Activated CD4-positive, alpha-beta T cell treated with anti-CD3 and anti-CD28 coated beads, Interleukin-2, amount 50 U/mL, for 48 hours (primary cell): Measurements from ENCODE around the gene CTLA4.
A peak's percentile ranks its signal among the peaks of the same experiment; 100 is the strongest.

Source experiments
- DNase-seq, 2 experiments: peaks; one replicate each; pipeline ENCODE4 v3.0.0-alpha.2; 2020

CTLA4 gene

GRCh38 chr2:203867561-203868200 is at the start of gene CTLA4:
Gene CTLA4 (plus strand): TSS chr2:203867771. CDS start chr2:203867943, 172 bp downstream.
- no peak for DNase-seq

DNA sequence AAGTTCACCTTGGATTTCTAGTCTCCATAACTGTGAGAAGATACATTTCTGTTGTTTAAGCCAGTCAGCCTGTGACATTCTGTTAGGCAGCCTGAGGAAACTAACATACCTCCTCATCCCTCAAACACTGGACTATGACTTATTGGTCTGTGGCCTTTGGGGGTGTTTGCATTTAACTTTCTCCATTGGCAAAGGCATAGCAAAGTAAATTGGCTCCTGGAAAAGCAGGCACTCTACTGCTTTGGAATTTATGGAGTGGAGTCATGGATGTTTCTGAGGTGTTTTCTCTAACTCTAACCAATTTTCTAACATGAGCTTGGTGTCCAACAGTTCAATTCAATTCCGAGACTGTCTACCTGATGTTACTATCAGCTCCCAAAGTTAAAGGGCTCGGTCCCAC is 48.9 kb upstream of the CTLA4 start:
- DNase-seq = no peak

DNA sequence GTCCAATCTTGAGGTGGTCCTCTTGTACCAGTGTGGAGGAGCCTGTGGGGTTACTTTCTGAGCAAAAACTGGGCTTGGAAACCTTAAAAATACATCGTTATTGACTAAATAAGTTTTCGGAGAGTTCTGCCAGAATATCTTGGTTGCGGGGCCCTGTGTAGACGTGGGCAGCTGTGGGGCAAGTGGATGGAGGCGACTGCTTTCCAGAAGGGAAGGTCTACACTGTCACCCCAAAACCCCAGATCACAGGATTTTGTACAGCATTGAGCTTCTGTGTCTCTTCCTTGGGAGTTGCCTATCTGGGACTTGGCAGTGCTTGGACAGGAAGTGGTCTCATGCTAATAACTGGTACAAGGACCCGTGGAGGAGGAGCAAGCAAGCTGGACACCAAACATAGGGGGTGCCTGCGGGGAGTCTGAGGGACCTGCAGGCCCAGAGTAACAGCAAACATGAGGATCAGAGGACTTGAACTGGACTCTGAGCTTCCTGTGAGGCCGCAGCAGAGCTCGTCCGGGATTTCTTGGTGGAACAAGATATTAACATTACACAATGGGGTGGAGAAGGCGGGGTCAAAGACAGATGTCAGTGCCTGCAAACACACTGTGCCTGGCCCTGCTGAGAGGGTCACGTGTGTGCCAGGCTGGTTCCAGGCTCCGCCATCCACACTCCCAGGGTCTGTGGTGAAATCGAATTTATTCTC is 48.0 kb upstream of the CTLA4 start:
- DNase-seq = no peak

- no peak for DNase-seq
Observed at GRCh38 chr2:203820969-203821368, 46.6 kb upstream of the CTLA4 start.

DNA sequence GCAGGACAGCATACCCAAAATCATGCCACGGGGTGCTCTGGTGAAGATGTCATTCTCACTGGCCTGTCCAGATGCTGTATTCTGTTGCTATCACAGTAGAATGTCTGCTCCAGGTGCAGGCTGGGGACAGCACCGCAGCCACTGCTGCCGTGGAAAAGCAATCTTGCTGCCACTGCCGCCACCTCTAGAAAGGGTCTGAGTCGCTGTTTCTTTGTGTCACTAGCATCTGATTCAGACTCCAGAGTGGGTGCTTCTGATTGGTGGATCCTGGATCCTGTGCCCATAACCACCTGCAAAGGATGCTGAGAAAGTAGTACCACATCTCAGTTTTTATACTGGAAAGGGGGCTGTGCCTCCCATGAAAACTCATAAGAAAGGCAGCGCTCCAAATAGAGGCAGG is 45.3 kb upstream of the CTLA4 start:
- DNase-seq = no peak

GRCh38 chr2:203823173-203823572 is 44.4 kb upstream of the CTLA4 start:
- DNase-seq = no peak

DNA sequence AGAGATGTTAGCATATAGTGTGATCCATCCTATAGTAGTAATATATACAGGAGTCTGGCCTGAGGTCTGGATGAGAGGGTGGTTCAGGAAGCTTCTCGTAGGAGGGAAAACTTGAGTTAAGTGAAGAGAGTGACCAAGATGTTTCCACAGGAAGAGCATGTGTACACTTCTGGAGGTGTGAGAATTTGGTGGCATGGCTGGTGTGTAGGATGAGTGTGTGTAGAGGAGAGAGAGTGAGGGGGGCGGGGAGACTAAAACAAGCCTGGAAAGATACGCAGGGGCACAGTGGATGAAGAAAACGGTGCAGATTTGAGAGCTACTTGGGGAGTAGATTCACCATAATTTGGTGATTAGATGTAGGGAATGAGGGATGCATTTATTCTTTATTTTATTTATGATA is 43.5 kb upstream of the CTLA4 start:
- peak; percentile 54 to 61 for DNase-seq

DNA sequence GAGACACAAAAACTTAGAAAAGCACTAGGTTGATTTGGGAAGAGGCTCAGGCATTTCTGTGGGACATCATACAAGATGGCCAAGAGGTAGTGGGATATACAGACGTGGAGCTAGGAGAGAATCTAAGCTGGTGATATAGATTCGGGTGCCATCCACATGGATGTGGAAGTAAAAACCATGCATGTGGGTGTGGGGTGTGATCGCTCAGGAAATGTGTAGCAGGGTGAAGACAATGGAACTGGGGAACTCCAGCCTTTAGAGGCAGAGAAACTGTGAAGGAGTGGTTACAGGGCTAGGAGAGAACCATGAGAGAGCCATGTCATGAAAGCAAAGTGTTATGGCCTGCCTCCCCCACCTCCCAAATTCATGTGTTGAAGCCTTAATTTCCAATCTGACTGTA is 43.0 kb upstream of the CTLA4 start:
- peak in 1 of 2 experiments; percentile 30 for DNase-seq

- DNase-seq = no peak
Observed at GRCh38 chr2:203826704-203827103, 40.9 kb upstream of the CTLA4 start.

DNA sequence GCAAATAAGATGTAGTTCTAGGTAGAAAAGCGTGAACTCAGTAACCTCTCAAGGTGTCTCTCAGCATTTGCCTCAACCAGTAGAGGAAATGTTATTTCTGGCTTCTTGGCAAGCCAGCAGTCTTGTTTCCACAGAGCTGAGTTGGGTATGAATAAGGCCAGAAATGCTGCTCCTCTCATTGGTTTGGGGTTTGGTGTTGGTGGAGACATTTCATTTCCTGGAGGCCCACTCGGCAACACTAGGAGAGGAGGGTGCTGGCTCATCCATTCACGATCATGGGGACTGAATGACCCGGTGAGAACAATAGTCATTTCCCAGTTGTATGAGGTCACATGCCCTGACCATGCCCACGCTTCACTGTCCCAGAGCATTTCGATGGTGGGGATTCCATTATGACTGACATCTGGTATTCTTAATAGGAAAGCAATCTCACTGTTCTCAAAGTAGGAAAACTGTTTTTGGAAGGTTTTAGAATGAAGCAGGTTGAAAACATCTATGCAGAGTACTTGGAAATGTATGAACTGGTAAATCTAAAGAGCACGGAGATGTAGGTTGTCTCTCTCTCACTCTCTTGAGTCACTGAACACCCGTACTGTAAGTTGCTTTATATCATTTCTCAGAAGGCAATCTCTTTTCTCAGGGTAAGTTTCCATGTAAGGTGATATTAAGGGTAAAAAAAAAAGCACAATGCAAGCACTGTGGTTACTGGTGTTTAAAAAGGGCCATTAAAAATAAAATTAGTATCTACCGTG is 37.1 kb upstream of the CTLA4 start:
- DNase-seq = peak; percentile 70 to 81

- DNase-seq = no peak
Observed at GRCh38 chr2:203835420-203835819, 32.2 kb upstream of the CTLA4 start.

DNA sequence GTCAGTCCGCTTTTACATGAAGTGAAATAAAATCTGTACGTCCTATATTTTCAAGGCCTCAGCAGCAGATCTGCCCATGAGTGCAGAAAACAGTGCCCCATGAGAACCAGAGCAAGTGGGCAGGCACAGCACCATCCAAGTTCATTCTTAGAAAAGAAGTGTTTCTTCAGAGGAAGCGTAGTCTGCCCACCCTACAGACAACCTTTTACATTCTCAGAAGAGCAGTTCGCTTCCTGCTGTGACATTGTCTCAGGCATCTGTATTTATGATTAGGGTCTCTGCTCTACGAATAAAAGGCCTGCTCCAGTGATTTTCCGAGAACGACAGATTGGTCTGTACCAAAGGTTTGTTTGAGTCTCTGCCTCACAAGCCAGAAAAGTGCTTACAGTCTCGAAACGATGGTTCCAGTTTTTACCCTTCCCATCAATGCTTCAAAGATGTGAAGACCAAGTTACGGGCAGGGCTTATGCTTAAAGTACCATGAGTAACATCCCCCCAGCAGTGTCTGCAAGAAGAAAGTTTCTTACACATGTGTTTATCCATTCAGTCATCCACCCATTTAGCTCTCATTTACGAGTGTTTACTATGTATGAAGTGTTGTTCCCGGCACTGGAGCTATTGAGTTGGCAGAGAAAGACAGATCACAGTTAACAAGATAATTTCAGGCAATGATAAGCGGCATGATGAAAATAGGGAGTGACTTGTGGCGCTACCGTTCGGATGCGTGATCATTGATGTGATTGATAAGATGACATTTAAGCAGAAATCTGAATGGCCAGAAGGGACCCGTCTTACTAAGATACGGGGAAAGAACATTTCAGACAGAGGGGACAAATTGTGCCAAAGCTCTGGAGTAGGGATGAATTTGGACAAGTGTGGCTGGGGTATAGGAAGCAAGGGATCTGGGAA is 31.4 kb upstream of the CTLA4 start:
- DNase-seq = no peak

DNA sequence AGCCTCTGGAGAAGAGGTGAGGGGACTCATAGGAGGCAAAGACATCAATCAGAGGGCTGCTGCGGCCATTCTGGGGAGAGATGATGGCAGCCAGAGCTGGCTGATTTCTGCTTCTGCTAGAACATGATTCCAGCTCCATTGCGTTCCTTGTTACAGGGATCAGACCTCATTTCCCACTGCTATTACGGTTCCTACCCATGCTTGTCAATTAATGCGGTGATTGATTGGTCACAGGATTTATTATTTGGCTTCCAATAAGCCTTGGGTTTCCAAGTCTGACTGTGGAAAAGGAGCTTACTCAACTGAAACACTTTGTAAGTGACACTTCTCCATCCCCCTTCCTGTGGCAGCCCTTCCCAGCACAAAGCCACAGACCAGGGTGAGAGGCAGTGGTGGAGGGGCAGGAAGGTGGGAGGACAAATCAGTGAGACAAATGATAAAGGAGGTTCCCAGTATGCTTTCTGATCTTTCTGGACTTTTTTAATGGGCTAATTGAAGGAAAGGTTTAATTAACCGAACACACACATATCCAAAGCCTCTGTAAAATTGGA is 26.8 kb upstream of the CTLA4 start:
- peak in 1 of 2 experiments; percentile 34 for DNase-seq

DNA sequence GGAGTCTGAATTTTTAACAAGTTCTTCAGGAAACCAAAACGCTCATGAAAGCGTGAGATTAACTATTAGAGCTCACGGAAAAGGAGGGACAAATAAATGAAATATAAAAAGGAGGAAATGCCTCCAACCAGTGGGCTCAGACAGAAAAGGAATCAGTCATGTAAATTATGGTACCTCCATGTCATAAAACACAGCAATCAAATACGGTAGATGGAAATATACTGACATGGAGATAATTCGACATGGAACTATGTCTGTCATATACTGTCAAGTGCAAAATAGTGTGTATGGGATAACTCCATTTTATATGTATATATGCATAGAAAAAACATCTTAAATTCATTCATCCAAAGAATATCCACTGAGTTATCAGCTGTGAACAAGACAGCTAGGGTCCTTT is 25.9 kb upstream of the CTLA4 start:
- no peak for DNase-seq

DNA sequence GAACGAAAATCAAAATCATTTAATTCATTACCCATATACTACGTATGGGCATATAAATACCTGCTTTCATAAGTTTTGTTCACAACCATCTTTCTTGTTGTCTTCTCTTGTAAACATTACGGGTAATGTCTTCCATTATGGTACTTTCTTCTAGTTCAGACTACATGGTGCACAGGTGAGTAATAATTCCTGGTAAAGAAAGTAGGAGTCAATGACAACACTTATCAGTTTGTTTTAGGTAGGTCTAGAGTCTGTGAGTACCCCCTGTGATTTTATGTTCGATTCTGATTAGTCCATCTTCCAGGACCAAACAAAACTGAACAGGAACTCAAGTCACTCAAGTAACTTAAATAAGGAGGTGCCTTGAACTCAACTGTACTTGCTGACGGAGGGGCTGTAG is 25.2 kb upstream of the CTLA4 start:
- no peak for DNase-seq

- DNase-seq = no peak
Observed at GRCh38 chr2:203846490-203847105, 21.0 kb upstream of the CTLA4 start.

- no peak for DNase-seq
Observed at GRCh38 chr2:203849010-203849409, 18.6 kb upstream of the CTLA4 start.

- no peak for DNase-seq
Observed at GRCh38 chr2:203852760-203853159, 14.8 kb upstream of the CTLA4 start.

GRCh38 chr2:203853271-203853670 is 14.3 kb upstream of the CTLA4 start:
- no peak for DNase-seq

DNA sequence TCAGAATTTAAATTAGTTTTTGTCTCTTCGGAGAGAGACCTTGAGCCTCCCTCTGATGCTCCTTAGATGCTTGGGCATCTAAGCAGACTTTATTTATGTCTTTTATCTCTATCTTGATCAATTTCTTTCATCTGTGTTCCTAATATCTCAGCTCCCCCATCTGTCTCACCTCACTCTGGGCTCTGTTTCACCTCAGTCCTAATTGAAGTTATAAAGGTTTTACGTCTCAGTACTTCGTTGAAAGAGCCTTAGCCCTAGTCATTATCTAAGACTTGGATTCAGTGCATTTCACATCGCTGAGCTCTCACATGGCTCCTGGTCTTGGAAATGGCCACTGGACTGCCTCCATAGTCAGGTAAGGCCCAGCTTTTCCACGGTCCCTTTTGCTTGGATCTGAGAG is 13.8 kb upstream of the CTLA4 start:
- no peak for DNase-seq

DNA sequence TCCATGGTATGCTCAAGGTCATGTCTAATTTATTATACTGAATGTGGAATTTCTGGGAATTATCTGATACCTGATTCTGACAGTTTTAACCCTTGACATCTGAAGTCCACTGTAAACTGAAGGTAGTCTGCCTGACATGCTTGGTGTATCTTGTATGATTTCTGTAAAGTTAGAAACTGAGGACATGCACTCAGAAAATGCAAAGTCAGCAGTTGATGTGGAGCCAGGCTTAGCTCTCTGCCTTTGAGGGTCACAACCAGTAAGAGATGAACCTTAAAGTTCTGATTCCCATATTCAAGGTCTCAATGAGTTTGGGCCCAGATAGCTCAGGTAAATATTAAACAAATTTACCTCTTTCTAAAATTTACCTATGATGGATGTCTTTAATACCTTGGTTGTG is 12.3 kb upstream of the CTLA4 start:
- DNase-seq = no peak

GRCh38 chr2:203857656-203858055 is 9.9 kb upstream of the CTLA4 start:
- DNase-seq = no peak
